T-helper 1 cell treated with Interleukin-12 subunit alpha and Interleukin-12 subunit beta and Interleukin-4 antibody, amounts not matched to agents 30 ng/mL and 1 ng/mL, for 36 hours (primary cell): ENCODE data around the gene CAV3. TPM values are rescaled to one million over a fixed set of nuclear protein-coding genes. Genes with fewer than 3 reads are reported as not detected.
"Not testable (repeated sequence)": the region's sequence is repeated elsewhere in the genome, so short reads cannot be mapped to it uniquely, and the experiment has no call there.

Experiments
- intact Hi-C: fragments of 100-400 bp; cut with micrococcal nuclease; formaldehyde crosslinking; loops from one replicate; pipeline ENCODE4 v1.15.1; 2024
- total RNA-seq: library from RNA; stranded (reverse); gene quantifications from 2 replicates; pipeline ENCODE4 v1.2.3, GENCODE V29; 2022

Gene CAV3
- not detected in 2 replicates for total RNA-seq

DNA sequence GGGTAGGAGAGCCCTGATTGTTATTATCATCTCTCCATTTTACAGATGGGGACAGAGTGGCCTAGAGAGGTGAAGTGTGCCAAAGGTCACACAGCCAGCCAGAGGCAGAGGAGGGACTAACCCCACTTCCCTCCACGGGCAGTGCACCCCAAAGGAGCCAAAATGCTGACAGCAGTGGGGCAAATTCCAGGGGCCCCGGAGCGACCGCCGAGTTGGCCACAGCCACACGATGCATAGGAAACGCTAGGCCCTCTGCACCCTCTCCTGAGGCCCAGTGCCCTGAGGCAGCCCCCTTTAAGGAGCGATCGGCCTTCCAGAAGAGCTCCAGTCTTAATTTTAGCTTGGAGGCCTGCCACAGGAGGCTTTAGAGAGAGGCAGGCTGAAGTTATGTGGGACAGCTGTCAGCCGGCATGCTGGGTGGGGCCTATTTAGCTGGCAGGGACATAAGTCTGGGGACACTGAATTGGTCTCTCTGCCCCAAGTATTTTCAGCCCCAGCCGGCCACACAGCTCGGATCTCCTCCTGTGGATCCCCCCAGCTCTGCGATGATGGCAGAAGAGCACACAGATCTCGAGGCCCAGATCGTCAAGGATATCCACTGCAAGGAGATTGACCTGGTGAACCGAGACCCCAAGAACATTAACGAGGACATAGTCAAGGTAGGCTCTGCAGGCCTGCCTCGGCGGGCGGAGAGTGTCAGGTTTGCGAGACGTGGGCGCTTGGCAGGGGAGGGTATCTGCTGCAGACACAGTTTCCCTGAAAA, at the start of gene CAV3:
CAV3 (plus strand) TSS at position 471 of the 763 bp plus-strand sequence; CDS start at position 546, 75 bp downstream.
- intact Hi-C loops = no loop called here

DNA sequence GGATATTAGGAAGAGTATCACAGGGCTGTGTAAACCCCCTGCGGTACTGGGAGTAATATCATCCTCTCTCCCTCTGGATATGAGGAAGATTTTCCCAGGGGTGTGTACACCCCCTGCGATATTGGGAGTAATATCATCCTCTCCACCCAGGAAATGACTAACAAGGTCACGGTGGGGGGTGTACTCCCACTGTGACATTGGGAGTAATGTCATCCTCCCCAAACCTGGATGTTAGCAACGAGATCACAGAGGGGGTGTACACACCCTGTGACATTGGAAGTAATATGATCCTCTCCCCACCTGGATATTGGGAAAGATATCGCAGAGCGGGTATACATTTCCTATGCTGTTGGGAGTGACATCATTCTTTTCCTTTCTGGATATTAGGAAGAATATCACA, 48.6 kb upstream of the CAV3 start:
- intact Hi-C loops = not testable (repeated sequence)

DNA sequence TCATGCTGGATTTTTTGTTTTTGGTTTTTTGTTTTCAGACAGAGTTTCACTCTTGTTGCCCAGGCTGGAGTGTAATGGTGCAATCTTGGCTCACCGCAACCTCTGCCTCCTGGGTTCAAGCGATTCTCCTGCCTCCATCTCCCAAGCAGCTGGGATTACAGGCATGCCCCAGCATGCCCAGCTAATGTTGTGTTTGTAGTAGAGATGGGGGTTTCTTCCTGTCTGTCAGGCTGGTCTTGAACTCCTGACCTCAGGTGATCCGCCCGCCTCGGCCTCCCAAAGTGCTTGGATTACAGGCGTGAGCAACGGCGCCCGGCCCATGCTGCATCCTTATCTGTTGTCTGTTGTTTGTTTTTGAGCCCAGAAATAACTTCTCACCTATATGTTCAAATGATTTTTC, 42.3 kb upstream of the CAV3 start:
- intact Hi-C loops = not testable (repeated sequence)

DNA sequence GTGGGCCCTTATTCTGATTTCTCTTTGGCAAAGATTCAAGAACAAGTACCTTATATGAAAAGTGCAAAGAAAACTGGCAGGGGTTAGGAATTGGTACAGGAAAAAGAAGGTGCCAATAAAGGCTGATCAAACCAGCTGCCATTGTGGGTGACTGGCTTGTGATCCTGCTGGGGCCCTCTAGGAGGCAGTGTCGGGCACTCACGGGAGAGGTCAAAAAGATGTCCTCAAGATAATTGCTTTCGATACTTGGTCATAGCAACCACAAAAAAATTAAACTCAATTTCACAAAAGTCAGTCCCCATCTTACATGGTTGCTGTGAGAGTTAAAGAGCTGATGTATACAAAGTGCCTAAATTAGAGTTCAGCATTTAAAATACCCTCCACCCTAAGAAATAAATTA, 31.0 kb upstream of the CAV3 start:
- intact Hi-C loops = no loop called here

DNA sequence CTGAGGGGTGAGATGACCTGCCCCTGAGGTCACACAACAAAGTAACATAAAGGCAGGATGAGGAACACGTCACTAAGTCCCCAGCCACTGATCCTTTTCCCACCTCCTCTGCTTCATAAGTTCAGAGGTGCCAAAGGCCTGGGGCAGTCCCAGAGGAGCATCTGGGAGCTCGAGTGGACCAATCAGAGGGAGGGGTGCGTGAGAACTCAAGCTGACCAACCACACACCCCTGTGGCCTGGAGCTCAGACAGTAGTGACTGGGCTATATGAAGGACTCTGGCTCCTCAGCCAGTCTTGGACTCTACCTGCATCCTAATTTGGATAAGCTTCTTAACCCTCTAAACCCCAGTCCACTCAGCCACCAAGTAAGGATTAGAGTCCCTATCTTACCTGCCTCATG, 28.0 kb upstream of the CAV3 start:
- intact Hi-C loops = no loop called here

- intact Hi-C loops = no loop called here
These were observed 24.3 kb upstream of the CAV3 start for GRCh38 chr3:8709287-8709686.

GRCh38 chr3:8709801-8710507, 23.6 kb upstream of the CAV3 start:
- intact Hi-C loops = no loop called here

GRCh38 chr3:8712045-8712907, 21.3 kb upstream of the CAV3 start:
- intact Hi-C loops = no loop called here

DNA sequence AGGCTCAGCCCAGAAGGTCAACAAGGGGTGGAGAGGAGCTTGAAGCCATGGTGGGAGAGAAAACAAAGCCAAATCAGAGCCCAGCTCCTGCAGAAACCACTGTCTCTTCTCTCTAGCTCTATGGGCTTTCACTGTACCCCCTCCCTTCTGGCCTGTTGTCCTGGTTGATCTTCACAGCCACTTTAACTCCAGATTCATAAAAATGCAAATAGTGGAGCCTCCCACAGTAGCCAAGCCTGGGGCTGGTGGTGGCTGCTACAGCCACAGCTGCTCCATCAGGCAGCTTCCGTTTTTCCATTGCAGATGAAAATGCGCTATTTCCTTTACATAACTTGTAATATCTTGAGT, 20.7 kb upstream of the CAV3 start:
- intact Hi-C loops = no loop called here

- intact Hi-C loops = no loop called here
These were observed 19.5 kb upstream of the CAV3 start for GRCh38 chr3:8713901-8714759.

DNA sequence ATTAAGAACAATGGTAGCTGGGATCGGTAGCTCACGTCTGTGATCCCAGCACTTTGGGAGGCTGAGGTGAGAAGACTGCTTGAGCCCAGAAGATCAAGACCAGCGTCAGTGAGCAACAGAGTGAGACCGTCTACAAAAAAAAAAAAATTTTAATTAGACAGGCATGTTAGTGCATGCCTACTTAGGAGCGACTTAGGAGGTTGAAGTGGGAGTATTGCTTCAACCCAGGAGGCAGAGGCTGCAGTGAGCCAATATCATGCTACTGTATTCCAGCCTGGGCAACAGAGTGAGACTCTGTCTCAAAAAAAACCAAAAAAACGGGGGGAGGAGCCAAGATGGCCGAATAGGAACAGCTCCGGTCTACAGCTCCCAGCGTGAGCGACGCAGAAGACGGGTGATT, 17.8 kb upstream of the CAV3 start:
- intact Hi-C loops = not testable (repeated sequence)

- intact Hi-C loops = no loop called here
These were observed 10.8 kb upstream of the CAV3 start for GRCh38 chr3:8722808-8723207.

- intact Hi-C loops = no loop called here
These were observed 10.0 kb upstream of the CAV3 start for GRCh38 chr3:8723612-8724011.

DNA sequence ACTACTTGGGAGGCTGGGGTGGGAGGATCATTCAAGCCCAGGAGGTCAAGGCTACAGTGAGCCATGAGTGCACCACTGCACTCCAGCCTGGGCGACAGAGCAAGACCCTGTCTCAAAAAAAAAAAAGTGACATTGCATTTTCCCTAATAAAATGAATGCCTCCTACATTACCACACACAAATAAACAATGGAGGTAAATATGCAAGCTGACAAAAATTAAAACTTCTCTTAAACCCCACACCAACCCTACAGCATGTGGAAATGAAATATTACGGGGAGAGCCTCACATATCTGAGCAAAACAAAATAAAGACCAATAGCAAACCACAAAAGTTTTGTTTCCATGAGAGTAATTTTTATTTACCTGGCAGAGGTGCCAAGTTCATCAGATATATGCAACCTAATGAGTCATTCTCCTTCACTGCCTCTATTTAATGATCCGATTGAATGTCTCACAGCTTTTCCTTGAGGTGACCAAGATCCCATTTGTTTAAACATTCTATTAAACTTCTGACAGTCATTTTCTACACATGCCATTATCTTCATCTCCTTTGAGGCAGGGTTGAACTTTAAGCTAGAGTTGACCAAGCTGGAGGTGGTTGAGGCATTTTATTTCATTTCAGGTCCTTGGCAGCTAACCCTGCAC, 9.4 kb upstream of the CAV3 start:
- intact Hi-C loops = no loop called here

DNA sequence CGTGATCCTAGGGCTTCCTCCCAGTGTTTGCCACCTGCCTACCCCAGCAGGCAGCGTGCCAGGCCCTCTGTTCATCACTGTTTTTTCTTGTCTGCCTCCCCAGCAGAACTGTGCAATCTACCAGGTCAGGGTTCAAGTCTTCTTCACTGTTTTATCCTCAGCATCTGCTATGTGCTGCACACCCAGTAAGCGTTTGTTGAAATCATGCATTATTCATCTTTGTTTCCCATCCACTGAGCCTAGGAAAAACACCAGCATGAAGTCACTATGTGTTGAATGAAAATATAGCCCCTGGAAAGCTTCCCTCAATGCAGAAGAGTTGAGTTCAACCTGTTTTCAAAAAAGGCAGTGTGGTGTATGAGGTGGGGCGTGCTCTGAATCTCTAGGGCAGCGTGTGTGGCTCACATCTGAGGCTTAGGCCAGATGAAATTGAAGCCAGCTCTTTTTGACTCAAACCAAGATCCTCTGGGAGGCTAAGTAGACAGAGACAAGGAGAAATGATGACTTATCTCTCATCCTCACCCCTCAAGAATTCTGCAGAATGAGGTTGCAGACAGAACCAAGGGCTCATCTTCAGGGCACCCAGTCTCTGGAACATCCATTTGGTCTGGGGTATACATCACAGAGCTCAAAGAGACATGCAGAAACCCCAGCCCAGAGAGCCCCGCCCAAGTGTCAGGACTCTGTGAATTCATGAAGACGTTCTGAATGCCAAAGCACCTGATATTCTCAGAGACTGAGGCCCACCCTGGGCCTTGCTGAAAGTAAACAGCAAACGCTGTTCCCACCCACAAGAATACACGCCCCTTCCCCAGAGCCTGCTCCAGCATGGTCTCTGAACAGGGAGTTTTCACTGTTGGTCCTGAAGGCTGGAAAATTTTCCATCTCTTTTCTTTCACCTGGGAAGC, 5.7 kb upstream of the CAV3 start:
- intact Hi-C loops = no loop called here

DNA sequence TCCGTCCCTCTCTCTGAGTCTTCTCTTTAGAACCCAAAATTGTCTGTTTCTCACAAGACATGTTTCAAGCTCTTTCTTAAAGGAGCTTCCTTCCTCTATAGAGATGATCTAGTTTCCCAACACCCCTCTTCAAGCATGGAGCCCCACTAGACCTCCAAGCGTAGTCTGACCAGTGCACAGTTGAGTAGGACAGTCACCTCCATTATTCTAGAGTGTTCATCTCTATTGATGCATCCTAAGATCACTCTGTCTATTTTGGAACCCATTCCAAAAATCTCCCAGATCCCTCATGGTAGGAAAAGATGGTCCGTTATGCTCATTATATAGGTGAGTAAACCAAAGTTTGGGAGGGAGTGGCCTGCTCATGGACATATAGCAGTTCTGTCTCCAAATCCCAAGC, 4.1 kb upstream of the CAV3 start:
- intact Hi-C loops = no loop called here

DNA sequence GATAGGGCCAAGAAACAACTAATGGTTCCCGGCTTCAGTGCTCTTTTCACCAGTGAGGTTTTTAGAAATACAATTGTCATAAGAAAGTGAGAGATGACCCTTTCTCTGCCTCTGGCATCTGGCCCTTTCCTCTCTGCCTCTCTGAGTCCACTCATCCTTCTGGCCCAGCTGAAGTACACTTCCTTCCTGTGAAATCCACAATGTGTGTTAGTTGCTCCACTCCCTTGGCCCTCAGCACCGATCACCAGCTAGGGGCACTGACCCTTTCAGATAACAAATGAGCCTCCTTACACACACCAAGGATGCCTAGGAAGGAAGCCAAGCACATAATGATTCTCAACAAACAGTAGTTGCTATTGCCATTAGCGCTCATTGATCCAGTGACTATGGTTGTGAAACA, 2.9 kb upstream of the CAV3 start:
- intact Hi-C loops = no loop called here

DNA sequence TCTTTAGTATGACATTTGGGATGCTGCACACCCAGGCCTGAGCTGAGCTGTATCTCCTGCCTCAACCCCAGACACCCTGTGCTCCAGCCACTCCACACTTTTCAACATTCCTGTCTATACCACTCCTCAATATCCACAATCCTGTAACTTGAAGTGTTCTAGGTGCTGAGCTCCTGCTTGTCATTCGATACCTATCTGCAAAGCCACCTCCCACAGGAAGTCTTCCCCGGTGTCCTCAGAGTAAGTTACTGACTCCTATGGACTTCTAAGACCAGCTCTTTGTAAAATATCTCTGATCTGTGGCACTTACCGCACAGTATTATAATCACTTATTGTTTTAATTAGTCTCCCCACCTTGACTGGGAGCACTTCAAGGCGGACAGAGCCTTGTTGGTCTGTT, 1.2 kb upstream of the CAV3 start:
- intact Hi-C loops = no loop called here

DNA sequence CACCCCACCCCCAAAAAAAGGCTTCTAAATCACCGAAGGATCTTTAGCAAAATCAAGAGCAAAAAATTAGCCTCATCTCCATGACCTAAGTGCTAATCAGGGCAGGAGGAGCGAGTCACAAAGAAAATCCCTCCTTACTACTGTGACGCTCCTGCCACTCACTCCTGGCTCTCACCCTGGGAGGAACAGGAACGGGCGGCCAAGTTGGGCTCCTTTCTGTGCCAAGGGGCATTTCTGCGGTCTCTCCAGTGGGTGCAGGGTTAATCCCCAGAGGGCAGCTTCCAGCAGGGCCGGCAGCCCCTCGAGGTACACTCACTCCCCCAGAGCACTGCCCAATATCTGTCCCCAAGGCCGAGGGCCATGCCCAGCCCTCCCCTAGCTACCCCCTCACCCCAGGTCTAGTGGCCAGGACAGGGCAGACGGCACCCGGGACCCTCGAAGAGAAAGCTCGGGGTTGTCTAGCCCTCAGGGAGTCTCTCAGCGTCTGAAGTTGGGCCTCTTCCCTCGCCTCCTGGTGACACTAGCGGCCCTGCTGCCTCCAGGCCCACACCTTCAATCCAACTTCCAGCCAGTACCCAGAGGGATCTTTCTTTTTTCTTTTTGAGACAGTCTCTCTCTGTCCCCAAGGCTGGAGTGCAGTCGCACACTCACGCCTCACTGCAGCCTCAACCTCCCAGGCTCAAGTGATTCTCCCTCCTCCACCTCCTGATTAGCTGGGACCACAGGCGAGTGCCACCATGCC, 706 bp downstream of the CAV3 start:
- intact Hi-C loops = no loop called here
